ENCODE results near the gene ALDH1A3.

- TF ChIP-seq CTCF (IDR thresholded peaks at IDR 0.05): no peak
- TF ChIP-seq POLR2AphosphoS5 (IDR thresholded peaks at IDR 0.05): no peak
Measured at GRCh38 chr15:100920516-100921135, 41.0 kb downstream of the ALDH1A3 start.
